Ammon's horn (tissue), 1 donor: ENCODE data around the gene CCT7.
"Not testable (repeated sequence)": the region's sequence is repeated elsewhere in the genome, so short reads cannot be mapped to it uniquely, and the experiment has no call there.

Experiments used
- DNase-seq: peaks from one replicate; pipeline ENCODE4 v3.0.0-alpha.2; 2016; ENCODE audit warnings: low spot score

The CCT7 gene

DNA sequence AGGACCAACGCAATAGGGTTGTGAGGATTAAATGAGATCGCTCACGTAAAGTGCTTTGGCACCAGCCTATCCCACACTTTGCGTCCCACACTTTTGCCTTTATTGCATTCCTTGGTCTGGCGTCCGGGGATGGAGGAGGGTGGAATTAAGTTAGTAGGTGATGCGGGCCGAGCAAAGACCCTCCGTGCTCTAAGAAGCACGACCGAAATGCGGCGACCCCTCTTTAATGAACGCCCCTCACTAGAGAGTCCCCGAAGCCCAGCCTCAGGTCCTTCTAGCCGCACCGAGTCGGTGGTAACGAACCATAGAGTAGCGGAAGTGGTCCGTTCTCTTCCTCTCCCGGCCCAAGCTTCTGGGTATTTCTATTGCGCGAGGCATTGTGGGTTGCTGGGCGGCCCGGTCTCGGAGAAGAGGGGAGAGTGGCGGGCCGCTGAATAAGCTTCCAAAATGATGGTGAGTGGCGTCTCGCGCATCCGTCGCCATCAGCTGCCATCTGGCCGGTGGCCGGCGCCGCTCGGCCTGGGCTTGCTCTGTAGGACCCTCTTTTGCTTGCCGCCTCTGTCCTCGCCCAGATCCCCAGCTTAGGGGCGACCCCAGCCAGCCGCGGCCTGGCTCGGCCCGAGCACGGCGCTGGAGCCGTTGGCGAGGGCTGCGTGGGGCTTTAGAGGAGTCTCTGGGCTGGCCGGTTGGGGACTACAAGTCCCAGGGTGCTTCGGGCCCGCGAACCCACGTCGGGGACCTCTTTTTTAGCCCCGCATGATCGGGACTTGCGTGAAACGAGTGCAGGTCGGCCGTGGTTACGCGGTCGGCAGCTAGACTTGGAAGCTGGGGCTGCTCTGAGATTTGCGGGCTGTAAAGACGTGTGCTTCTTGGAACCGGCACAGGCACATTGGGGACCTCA is at the start of gene CCT7:
CCT7 (plus strand) TSS at position 377 of the 901 bp plus-strand sequence; CDS start at position 448, 71 bp downstream.
- DNase-seq, result peak; percentile 96

DNA sequence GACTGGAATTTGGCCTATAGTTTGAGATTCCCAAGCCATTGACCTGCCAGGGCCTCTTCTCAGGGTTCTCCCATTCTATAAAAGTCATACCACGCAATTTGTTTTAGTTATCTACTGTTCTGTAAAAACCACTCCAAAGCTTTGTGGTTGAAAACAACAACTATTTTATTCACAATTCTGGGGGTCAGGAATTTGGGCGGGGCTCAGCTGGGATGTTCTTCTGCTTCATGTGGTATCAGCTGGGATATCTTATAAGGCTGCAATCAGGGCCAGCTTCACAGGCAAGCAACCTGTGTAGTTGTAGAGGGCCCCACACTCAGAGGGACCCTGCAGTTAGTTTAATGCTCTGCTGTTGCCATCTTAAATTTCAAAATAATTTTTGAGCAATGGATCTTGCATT is 48.1 kb upstream of the CCT7 start:
- no peak for DNase-seq

DNA sequence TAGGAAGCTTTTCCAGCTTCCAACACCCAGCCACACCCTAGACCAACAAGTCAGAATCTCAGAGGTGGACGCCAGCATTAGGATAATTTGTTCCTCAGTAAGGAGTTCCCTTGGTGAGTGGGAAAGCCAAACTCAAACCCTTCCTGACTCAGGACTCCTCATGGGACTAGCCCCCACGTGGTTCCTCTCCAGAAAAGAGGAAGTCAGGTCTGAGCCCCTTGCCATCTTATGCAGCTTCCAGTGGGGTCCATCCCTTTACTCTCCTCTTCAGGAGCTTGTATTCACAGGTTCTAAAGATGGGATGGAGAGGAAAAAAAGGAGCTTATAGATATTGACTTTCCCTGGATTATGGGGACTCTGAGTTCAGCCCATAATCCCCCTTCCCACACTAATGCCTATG is 46.6 kb upstream of the CCT7 start:
- DNase-seq, result no peak

DNA sequence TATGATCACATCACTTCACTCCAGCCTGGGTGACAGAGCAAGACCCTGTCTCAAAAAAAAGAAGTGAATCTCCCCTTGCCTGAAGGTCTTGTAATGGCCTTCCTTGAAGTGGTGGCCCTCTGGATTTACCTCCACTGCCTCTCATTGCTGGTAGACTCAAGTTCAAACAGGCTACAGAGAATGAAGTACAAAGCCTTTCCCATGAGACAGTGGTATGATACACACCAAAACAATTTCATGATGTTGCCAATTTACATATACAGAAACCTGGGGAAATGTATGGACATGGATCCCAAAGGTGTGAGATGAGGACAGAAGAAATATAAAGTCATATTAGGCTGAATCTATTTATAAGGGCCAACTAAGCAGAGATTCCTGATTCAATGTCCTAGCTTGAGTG is 36.5 kb upstream of the CCT7 start:
- DNase-seq, result no peak

DNA sequence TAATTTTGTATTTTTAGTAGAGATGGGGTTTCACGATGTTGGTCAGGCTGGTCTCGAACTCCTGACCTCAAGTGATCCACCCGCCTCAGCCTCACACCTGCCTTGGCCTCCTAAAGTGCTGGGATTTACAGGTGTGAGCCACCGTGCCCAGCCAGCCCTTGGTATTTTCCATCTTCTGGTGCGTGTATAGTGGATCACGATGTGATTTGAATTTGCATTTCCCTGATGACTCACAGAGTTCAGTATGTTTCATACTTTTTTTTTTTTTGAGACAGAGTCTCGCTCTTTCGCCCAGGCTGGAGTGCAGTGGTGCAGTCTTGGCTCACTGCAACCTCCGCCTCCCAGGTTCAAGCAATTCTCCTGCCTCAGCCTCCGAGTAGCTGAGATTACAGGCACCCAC is 33.8 kb upstream of the CCT7 start:
- DNase-seq, result not testable (repeated sequence)

DNA sequence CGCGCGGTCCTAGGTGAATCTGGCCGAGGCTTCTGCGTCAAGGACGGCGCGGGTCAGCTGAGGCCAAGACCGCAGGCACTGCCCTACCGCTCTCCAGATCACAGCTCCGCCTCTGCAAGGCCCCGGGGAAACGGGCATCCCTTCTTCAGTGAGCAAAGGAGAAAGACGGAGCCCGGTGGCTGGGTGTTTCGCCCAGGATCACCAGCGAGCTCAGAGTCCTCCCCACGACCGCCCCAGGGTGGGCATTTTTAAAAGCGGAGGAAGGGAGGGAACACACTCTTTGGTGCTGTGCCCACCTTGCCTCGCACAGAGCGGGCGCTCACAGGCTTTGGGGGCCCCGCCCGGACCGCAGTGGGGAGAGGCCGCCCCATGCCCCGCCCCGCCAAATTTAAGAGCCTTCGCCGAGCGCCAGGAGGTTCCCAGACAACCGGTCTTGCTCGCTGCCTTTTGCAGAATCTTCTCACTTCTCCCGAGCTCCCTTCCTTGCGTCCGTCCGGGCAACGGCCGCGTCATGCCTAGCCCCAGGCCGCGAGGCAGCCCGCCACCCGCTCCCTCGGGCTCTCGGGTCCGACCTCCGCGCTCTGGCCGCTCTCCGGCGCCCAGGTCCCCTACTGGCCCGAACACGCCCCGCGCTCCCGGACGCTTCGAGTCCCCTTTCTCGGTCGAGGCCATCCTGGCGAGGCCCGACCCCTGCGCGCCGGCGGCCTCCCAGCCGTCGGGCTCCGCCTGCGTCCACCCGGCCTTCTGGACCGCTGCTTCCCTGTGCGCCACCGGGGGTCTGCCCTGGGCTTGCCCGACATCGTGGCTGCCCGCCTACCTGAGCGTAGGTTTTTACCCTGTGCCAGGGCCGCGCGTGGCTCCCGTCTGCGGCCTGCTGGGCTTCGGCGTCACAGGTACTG is 31.7 kb upstream of the CCT7 start, which contains the start of gene NOTO:
NOTO (plus strand) TSS at position 419 of the 899 bp plus-strand sequence; CDS start at position 512, 93 bp downstream.
- no peak for DNase-seq

DNA sequence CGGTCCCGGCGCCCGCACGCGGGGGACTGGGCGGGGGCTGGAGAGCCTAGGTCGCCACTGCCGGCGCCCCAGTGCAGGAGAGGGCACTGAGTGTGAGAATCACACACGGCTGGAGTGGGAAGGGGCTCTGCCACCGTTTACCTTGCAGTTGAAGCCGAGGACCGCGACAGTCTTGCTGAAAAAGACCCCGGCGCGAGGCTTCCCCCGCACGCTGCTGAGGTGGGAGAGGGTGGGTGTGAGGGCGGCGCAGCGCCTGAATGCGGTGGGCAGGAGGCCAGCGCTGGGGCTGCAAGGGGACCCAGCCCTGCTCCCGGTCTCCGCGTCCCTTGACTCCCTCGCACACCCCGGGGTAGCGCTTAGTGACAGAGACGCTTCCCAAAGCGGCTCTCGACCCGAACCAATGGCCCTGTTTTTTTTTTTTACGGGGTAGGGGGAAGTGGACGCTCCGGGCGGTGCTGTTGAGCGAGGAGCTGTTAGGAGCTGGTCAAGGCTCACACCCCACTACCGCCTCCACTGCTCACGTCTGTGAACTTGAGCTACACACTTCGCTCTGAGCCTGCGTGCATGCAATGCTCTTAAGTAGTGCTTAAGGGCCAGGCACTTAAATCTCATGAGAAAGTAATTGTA is 30.9 kb upstream of the CCT7 start:
- DNase-seq, result no peak

DNA sequence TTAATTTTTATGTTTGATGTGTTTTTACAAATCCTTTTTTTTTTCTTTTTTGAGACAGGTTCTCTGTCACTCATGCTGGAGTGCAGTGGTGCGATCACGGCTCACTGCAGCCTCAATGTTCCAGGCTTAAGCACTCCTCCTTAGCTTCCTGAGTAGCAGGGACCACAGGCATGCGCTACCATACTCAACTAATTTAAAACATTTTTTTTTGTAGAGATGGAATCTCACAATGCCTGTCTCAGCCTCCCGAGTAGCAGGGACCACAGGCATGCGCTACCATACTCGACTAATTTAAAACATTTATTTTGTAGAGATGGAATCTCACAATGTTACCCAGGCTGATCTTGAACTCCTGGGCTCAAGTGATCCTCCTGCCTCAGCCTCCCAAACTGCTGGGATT is 28.5 kb upstream of the CCT7 start:
- DNase-seq, result no peak

DNA sequence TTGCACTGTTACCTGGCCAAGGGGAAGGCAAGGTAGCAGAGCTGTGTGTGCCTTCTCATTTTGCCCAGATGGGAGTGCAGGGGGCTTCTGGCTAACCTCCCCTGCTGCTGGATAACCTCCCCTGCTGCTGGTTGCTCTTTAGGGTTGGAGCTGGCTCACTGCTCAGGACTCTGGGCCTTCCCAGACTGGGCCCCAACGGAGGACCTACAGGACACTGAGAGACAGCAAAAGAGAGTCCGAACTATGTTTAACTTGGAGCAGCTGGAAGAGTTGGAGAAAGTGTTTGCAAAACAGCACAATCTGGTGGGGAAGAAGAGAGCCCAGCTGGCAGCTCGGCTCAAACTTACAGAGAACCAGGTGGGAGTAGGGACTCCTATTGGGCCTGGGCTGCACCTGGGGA is 25.9 kb upstream of the CCT7 start:
- no peak for DNase-seq

DNA sequence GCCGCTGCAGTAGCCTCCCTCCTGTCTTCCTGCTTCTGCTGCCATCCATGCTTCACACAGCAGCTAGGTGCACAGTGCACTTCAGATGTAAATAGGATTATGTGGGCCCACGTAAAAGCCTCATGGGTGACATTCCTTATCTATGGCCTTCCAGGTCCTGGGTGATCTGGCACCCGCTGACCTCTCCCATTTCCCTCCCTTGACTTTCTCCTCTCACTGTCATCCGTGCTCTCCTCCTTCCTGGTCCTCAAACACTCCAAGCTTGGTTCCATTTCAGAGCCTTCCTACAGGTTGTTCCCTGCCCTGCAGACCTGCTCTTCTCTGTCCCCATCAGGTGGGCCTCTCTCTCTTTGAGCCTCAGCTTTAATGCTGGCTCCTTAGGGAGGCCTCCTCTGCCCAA is 24.1 kb upstream of the CCT7 start:
- DNase-seq, result no peak

DNA sequence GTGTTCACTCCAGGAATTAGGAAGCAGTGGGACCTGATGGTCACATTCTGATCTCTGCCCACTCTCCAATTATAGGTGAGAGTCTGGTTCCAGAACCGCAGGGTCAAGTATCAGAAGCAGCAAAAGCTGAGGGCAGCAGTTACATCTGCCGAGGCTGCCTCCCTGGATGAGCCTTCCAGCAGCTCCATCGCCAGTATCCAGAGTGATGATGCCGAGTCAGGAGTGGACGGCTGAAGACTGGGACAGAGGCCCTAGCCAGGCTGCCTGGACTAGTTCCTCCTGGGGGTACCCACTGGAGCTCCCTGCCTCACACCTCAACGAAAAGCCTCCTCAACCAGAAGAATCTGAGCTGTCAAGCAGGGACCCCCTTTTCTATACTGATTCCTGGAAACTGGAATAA is 23.4 kb upstream of the CCT7 start:
- no peak for DNase-seq

DNA sequence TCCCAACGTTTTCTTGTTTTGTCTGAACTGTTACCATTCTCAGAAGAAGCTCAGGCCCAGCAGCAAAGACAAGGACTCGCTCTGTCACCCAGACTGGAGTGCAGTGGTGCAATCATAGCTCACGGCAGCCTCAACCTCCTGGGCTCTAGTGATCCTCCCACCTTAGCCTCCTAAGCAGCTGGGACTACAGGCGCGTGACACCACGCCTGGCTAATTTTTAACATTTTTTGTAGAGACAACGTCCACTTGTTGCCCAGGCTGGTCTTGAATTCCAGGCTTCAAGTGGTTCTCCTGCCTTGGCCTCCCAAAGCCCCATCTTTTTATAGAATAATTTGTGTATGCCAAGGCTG is 22.0 kb upstream of the CCT7 start:
- DNase-seq, result no peak

DNA sequence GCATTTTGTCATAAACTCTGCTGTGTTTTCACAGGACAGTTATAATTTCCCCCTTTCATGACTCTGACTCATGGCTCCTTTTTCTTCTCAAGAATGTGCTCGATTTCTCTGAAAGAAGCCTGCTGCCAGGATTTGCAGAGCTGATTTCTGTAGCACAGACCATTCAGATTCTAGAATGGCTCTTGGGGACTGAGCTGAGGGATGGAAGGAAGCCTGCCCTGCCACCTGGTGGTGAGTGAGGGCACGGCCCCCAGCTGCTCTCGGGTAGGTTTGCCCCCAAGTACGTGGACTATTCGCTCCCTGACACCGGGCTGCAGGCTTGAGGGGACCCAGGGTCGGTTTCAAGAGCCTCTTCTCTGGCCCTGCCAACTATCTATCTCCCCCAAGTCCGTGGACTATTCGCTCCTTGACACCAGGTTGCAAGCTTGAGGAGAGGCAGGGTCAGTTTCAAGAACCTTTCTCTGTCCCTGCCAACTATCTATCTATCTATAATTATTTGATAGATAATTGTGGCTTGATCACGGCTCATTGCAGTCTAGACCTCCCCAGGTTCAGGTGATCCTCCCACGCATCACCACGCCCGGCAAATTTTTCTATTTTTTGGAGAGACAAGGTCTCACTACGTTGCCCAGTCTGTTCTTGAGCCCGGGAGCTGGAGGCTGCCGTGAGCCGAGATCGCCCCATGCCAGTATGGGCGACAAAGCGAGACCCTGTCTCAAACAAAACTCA is 21.5 kb upstream of the CCT7 start:
- peak; percentile 79 for DNase-seq

DNA sequence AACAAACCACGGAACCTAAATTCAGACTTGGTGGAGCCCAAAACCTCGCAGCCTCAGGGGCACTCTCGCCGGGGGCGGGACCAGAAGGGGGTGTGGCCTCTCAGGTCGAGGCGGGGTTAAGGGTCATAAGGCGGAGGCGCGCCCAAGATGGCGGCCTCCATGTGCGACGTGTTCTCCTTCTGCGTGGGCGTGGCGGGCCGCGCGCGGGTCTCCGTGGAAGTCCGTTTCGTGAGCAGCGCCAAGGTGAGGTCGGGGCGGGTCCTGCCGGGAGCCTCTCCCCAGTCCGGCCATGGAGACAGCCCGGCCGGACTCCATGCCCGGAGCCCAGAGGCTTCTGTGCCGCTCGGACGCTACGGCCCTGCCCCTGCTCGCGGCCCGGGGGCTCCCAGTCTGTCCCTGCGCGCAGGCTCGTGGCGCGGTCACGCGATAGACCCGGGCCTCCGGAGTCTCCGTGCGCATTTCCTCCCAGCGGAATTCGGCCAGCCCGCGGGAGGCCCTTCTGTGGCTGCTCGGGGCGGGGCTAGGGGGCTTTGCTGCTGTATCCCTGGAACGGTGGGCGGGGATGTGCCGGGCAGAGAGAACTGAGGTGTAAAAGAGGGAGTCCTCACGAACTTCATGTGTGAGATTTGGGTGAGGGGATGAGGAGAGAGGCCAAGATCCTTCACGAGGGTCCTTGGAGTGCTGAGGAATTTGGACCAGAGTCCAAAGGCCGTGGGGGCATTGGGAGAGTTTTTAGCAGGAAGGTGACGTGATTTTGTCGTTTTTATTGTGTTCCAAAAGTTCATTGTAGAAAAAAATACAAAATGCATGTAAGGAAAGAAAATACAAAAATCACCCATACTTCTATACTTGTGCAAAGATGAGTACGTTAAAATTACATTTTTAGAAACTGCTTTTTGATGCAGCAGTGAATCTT is 19.7 kb upstream of the CCT7 start, which contains the start of gene SMYD5:
SMYD5 (plus strand) TSS at position 126 of the 916 bp plus-strand sequence; CDS start at position 148, 22 bp downstream.
- peak; percentile 91 for DNase-seq

DNA sequence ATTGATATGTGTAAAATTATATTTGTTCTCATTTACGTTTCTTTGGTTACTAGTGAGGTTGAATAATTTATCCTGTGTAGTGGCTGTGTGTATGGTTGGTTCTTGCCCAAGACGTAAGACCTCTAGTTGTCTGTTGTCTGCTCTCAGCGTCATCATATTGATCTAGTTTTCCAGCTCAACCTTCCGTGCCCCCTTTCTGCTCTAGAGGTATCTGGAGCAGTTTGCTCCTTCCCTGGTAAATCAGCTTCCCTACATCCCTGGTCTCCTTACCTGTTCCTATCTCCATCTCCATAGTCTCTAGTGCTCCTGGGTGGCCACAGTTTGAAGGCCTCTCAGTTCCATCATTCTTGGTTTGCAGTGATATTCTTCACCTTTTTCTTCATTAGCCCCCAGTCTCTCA is 18.9 kb upstream of the CCT7 start:
- DNase-seq, result no peak

DNA sequence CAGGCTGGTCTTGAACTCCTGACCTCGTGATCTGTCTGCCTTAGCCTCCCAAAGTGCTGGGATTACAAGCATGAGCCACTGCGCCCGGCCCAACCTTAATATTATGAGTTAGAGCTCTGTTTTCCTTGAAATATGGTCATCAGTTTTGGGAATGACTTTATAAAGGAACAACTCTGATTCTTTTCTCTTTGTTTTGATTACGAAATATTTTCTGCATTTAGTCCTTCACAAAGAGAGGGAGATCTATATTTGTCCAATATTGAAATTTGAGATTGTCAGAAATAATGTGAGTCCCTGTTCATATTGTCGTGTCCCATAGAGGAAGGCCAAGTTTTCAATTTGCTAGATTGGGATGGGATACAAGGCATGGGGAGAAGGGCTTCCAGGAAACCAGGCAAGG is 16.9 kb upstream of the CCT7 start:
- no peak for DNase-seq

DNA sequence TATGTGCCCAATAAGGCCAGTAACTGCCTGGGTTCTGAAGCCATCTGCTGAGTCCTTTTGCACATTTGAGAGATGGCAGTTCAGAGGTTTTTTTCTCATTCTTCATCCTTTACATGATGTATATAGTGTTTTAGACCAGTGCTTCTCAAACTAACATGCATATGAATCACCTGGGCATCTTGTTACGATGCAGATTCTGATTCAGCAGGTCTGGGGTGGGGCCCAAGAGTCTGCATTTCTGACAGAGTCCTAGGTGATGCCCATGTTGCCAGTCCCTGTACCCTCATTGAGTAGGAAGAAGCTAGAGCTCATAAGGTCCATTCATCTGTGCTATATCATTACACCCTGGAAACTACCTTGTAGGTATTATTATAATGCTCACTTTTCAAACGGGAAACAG is 16.3 kb upstream of the CCT7 start:
- DNase-seq, result no peak

DNA sequence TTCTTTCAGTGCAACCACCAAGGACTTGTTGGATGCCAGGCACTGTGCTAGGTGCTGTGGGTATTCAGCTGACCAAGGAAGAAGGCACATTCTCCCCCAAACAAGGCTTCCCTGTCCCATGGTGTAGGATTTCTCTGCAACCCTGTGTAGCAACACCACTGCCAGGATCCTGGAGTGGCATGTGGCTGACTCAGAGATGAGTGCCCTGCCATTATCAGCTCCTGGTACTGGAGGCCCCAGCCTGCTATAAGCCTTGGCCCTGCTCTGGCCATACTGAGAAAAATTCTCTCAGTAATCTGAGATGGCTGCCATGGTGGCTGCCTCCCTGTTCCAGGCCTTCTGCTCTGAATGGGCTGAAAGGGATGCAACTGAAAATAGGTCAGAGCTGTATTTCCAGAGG is 15.8 kb upstream of the CCT7 start:
- no peak for DNase-seq

DNA sequence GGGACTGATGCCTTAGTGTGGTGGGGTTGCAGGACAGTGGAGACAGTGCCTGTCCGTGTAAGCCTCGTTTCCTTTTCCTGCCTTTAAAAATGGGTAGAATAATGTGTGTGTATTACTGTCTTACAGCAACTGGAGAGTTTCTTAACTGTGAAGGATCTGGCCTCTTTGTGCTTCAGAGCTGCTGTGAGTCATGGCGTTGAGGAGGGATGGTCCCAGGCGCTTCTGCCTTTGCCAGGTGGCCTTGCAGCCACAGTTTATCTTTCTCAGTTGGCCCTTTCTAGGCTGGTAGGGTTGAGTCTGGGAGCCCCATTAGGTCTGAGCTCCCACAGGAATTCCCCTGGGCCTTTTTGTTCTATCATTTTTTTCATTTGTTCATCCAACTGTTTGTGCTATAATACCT is 10.3 kb upstream of the CCT7 start:
- DNase-seq, result no peak

DNA sequence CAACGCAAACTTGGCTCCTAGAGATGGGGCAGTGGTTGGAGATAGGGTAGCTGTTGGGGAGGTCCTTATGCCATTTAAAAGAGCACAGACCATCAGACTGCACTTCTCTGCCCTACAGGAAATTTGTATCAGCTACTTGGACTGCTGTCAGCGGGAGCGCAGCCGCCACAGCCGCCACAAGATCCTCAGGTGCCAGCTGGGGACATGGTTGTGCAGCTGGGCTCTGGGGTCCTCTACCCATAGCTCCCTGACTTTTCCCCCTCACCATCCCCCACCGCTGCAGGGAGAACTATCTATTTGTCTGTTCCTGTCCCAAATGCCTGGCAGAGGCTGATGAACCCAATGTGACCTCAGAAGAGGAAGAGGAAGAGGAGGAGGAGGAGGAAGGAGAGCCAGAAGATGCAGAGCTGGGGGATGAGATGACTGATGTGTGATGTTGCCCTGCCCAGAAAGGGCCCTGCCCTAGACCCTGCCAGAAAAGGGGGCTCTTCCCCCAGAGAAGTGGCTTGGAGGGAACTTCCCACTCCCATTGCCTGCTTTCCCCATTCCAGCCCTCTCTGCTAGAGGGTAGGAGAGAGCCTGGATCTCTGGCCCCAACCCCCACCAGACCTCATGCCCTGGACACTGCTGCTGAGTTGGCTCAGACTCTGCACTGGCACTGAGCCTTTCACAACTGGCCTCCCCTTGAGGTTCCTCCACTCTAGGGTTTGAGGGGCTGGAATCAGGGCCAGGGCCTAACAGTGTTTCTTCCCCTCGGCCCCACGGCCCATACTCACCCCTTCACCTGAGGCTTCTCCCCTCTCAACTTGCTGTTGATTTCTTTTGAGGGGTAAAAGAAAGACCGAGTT is 8.4 kb upstream of the CCT7 start:
- no peak for DNase-seq
